A673 (cell line): ENCODE measurements around the gene IGF2R. TPM values are rescaled to one million over a fixed set of nuclear protein-coding genes. Genes with fewer than 3 reads are reported as not detected.

Experiments
- BruUV-seq: library from RNA; stranded (reverse); fragments of 400-500 nt; replicated peaks from 2 replicates; lab custom pipeline; 2021; lab: Mats Ljungman, UMichigan
- CTCF ChIA-PET: fragments of 300-600 bp; sonication (Branson Sonifier 250); formaldehyde crosslinking; loops from one replicate; lab custom pipeline; 2022; ENCODE audit warnings: antibody characterized with exemption; lab: Charles Lee
- POLR2A ChIA-PET: fragments of 300-600 bp; sonication (Branson Sonifier 250); formaldehyde crosslinking; loops from one replicate; lab custom pipeline; 2022; ENCODE audit warnings: antibody characterized with exemption; ENCODE audit not compliant: low non-redundant PET; lab: Charles Lee
- DNase-seq: peaks from one replicate; pipeline ENCODE4 v3.0.0-alpha.2; 2015; ENCODE audit warnings: low spot score
- H3K27ac ChIP-seq: fragments of 200-600 bp; sonication (generic); 2 replicates; pipeline ENCODE4 v1.5.1; 2016; ENCODE audit warnings: mixed run types, low read depth, mild to moderate bottlenecking, mixed read lengths, antibody characterized with exemption, low read length; ENCODE audit not compliant: poor library complexity, severe bottlenecking
- H3K27me3 ChIP-seq: fragments of 200-600 bp; sonication (generic); replicated peaks from 2 replicates; pipeline ENCODE4 v1.6.1; 2017; ENCODE audit warnings: mixed run types, low read depth, mild to moderate bottlenecking, mixed read lengths, antibody characterized with exemption, low read length; ENCODE audit not compliant: insufficient read depth, poor library complexity
- H3K36me3 ChIP-seq: fragments of 200-600 bp; sonication (generic); 2 replicates; pipeline ENCODE4 v1.6.1; 2016; ENCODE audit warnings: mixed run types, mild to moderate bottlenecking, mixed read lengths, antibody characterized with exemption, low read length; ENCODE audit not compliant: insufficient read depth, poor library complexity, severe bottlenecking
- H3K4me1 ChIP-seq: fragments of 200-600 bp; sonication (generic); 2 replicates; pipeline ENCODE4 v1.6.1; 2017; ENCODE audit warnings: mixed run types, mild to moderate bottlenecking, mixed read lengths, antibody characterized with exemption, low read length; ENCODE audit not compliant: insufficient read depth, poor library complexity, severe bottlenecking
- H3K4me3 ChIP-seq: fragments of 200-600 bp; sonication (generic); 2 replicates; pipeline ENCODE4 v1.5.1; 2016; ENCODE audit warnings: low read depth, mixed run types, mild to moderate bottlenecking, mixed read lengths, low read length; ENCODE audit not compliant: poor library complexity, severe bottlenecking
- H3K9me3 ChIP-seq: fragments of 200-600 bp; sonication (generic); 2 replicates; pipeline ENCODE4 v1.6.1; 2016; ENCODE audit warnings: mixed run types, low read depth, mild to moderate bottlenecking, mixed read lengths, antibody characterized with exemption, low read length; ENCODE audit not compliant: poor library complexity, severe bottlenecking
- EZH2 ChIP-seq: fragments of 200-600 bp; sonication (generic); IDR thresholded peaks from 2 replicates; pipeline ENCODE4 v1.6.1; 2017; ENCODE audit warnings: borderline replicate concordance, low read depth, mild to moderate bottlenecking, mixed read lengths, antibody characterized with exemption, low read length; ENCODE audit not compliant: poor library complexity, severe bottlenecking
- intact Hi-C: fragments of 100-400 bp; cut with micrococcal nuclease; formaldehyde crosslinking; loops from one replicate; pipeline ENCODE4 v1.10.0; 2022; ENCODE audit not compliant: unreplicated experiment
- total RNA-seq: library from RNA; stranded (reverse); gene quantifications from 2 replicates; pipeline ENCODE4 v1.2.3, GENCODE V29; 2021
- TF ChIP-seq, protein P1 (sequence below): fragments of 300-800, 200-600 bp; sonication (generic); conservative IDR thresholded peaks from 2 replicates; pipeline ENCODE4 v1.5.1; 2017; ENCODE audit warnings: low read depth, mild to moderate bottlenecking, antibody characterized with exemption, low read length, moderate library complexity, mixed read lengths

Gene IGF2R
- total RNA-seq, 1 experiment from 2014 or later: 67.4 TPM

DNA sequence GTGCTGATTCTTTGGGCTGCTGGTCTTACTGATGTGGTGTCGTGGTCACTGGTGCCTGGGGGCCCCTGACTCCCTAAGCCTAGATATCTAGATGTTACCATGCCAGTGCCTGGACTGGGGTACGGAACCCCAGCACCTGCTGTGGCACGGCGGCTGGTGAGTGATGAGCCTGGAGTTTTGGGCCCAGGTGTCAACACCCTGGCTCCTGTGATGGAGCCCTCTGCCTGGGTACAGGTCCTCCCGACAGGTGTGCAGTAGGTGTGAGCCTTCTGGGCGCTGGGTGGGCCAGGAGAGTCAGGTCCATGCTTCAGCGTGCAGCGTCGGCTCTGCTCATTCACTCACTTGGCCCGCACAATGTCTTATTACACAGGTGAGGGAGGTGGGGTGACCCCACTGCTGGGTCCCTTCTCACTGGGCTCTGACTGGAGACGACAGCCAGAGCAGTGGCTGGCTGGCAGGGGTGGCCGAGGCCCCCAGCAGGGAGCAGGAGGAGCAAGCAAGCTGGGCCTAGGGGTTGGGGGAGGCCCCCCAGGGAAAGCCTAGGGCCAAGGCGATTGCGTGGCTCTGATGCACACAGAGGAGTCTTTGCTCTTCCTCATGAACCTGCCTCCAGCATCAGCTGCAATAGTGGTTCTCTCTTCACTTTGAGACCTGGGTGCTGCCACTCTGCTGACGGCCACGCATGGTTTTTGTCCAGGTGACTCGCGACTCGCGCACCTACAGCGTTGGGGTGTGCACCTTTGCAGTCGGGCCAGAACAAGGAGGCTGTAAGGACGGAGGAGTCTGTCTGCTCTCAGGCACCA lies 110.2 kb downstream of the IGF2R start:
- Histone ChIP-seq H3K9me3 (no peaks in the 10 kb centered on the region), H3K4me1 (no peaks in the 10 kb centered on the region), H3K27ac (no peak overlapping the region), H3K4me3 (no peak overlapping the region), H3K27me3 (no peaks in the 10 kb centered on the region), H3K36me3 (peaks cover 46% of the 10 kb centered on the region)
- no TSS peak for BruUV-seq
- ChIA-PET POLR2A (no interaction called here), CTCF (no interaction called here)
- no peak for DNase-seq
- TF ChIP-seq EZH2: no peak
- TF ChIP-seq, protein P1, sequence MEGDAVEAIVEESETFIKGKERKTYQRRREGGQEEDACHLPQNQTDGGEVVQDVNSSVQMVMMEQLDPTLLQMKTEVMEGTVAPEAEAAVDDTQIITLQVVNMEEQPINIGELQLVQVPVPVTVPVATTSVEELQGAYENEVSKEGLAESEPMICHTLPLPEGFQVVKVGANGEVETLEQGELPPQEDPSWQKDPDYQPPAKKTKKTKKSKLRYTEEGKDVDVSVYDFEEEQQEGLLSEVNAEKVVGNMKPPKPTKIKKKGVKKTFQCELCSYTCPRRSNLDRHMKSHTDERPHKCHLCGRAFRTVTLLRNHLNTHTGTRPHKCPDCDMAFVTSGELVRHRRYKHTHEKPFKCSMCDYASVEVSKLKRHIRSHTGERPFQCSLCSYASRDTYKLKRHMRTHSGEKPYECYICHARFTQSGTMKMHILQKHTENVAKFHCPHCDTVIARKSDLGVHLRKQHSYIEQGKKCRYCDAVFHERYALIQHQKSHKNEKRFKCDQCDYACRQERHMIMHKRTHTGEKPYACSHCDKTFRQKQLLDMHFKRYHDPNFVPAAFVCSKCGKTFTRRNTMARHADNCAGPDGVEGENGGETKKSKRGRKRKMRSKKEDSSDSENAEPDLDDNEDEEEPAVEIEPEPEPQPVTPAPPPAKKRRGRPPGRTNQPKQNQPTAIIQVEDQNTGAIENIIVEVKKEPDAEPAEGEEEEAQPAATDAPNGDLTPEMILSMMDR: no peak
- intact Hi-C loops: no loop called here

- TF ChIP-seq EZH2: no peak
- TF ChIP-seq, protein P1: no peak
- no peaks in the 10 kb centered on the region for H3K4me1 ChIP-seq
- intact Hi-C loops: no loop called here
- no peaks in the 10 kb centered on the region for H3K9me3 ChIP-seq
- H3K27me3 ChIP-seq: no peaks in the 10 kb centered on the region
- DNase-seq: no peak
- CTCF ChIA-PET: no interaction called here
- no peak overlapping the region for H3K27ac ChIP-seq
- no TSS peak for BruUV-seq
- POLR2A ChIA-PET: no interaction called here
- H3K36me3 ChIP-seq: peaks cover 44% of the 10 kb centered on the region
- no peak overlapping the region for H3K4me3 ChIP-seq
These were observed 110.8 kb downstream of the IGF2R start for GRCh38 chr6:160079686-160080043.

DNA sequence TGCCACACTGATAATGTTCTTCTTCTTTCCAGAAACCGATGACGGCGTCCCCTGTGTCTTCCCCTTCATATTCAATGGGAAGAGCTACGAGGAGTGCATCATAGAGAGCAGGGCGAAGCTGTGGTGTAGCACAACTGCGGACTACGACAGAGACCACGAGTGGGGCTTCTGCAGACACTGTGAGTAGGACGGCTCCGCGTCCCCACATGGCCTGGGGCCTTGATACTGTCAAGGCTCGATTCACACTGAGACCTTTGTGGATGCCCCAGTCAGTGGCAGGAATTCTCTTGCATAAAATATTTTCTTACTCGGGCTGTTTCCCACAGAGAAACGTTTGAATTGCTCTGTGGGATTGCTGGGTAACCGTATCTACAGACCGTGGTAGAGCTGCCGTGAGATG lies 111.2 kb downstream of the IGF2R start:
- no peaks in the 10 kb centered on the region for H3K9me3 ChIP-seq
- no peaks in the 10 kb centered on the region for H3K27me3 ChIP-seq
- peaks cover 45% of the 10 kb centered on the region for H3K36me3 ChIP-seq
- TF ChIP-seq, protein P1: no peak
- TF ChIP-seq EZH2: no peak
- no peak for DNase-seq
- ChIA-PET POLR2A (no interaction called here), CTCF (no interaction called here)
- H3K4me1 ChIP-seq: no peaks in the 10 kb centered on the region
- BruUV-seq: no TSS peak
- no peak overlapping the region for H3K27ac ChIP-seq
- intact Hi-C loops: no loop called here
- H3K4me3 ChIP-seq: no peak overlapping the region
